GM23248 (cell line): ENCODE data around the gene DNAH2.

Experiments
- EZH2 ChIP-seq: fragments of 200-600 bp; sonication (generic); IDR thresholded peaks from 2 replicates; pipeline ENCODE4 v1.6.1; 2018; ENCODE audit warnings: antibody characterized with exemption, mild to moderate bottlenecking; ENCODE audit not compliant: insufficient read depth, poor library complexity, severe bottlenecking
- EZH2phosphoT487 ChIP-seq: fragments of 200-600 bp; sonication (generic); IDR thresholded peaks from 2 replicates; pipeline ENCODE4 v1.6.1; 2018; ENCODE audit warnings: antibody characterized with exemption, moderate library complexity, mild to moderate bottlenecking, low read depth; ENCODE audit not compliant: insufficient read depth

DNA sequence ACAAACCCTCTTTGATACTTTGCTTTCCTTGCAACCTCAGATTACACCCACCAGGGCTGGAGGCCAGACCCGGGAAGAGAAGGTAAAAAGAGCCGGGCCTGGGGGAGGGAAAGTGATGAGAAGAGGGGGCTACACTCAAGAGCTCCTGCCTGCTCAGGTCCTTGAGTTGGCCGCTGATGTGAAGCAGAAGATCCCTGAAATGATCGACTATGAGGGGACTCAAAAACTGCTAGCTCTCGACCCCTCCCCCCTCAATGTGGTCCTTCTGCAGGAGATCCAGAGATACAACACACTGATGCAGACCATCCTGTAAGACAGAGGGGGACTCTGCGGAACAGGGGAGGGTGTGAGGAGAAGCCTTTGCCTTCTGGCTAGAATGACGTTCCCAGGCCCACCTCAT is 113.7 kb downstream of the DNAH2 start:
- TF ChIP-seq EZH2 (no peak), EZH2phosphoT487 (no peak)
